ENCODE measurements around the gene CTSZ. TPM values are rescaled to one million over a fixed set of nuclear protein-coding genes. Genes with fewer than 3 reads are reported as not detected.

The CTSZ gene
- total and polyA plus RNA-seq, 2 experiments from 2014 or later, result 13.5 to 391 TPM

GRCh38 chr20:59010995-59011873 lies 4.2 kb upstream of the CTSZ start:
- peaks cover 6% of the 10 kb centered on the region for H3K79me2 ChIP-seq (ENCODE audit: insufficient read depth)
- H4K20me1 ChIP-seq (ENCODE audit: insufficient read depth), result no peaks in the 10 kb centered on the region
- H3K27me3 ChIP-seq (replicated peaks; ENCODE audit: insufficient read depth), result no peaks in the 10 kb centered on the region
- TF ChIP-seq EZH2 (IDR thresholded peaks at IDR 0.05; ENCODE audit: insufficient read depth, poor library complexity, severe bottlenecking) (no peak), EZH2phosphoT487 (IDR thresholded peaks at IDR 0.05; ENCODE audit: insufficient read depth, low read depth) (no peak)
- WGBS, 2 experiments (ENCODE audit: low coverage in 1 of 2, low lambda C conversion rate in 2 of 2, missing lambda C conversion rate in 2 of 2), result 40 to 46% methylated on average over 17 of the region's 17 CpGs
- H3K4me1 ChIP-seq (ENCODE audit: insufficient read depth), result peaks cover 26% of the 10 kb centered on the region
- peak overlapping the region; percentile 73 for H2AFZ ChIP-seq
- H3F3A ChIP-seq (ENCODE audit: insufficient read depth), result peaks cover 19% of the 10 kb centered on the region
- DNase-seq, result peak; percentile 91
- H3K9me2 ChIP-seq (ENCODE audit: insufficient read depth), result no peaks in the 10 kb centered on the region
- H3K9me3 ChIP-seq (ENCODE audit: low read depth), result no peaks in the 10 kb centered on the region
- no peak overlapping the region for H3K4me3 ChIP-seq
- in situ Hi-C loops (cut with MboI), result loop anchor here (25.0 kb wide), 1 partner anchor 774 kb away; the partner anchor contains the start of gene ANKRD60
- peak overlapping the region; percentile 59 for H3K4me2 ChIP-seq (ENCODE audit: unreplicated experiment)
- H3K27ac ChIP-seq, result peak overlapping the region; percentile 91
- H3K36me3 ChIP-seq (ENCODE audit: low read depth), result no peaks in the 10 kb centered on the region
- H3K9ac ChIP-seq, result peak overlapping the region; percentile 50

DNA sequence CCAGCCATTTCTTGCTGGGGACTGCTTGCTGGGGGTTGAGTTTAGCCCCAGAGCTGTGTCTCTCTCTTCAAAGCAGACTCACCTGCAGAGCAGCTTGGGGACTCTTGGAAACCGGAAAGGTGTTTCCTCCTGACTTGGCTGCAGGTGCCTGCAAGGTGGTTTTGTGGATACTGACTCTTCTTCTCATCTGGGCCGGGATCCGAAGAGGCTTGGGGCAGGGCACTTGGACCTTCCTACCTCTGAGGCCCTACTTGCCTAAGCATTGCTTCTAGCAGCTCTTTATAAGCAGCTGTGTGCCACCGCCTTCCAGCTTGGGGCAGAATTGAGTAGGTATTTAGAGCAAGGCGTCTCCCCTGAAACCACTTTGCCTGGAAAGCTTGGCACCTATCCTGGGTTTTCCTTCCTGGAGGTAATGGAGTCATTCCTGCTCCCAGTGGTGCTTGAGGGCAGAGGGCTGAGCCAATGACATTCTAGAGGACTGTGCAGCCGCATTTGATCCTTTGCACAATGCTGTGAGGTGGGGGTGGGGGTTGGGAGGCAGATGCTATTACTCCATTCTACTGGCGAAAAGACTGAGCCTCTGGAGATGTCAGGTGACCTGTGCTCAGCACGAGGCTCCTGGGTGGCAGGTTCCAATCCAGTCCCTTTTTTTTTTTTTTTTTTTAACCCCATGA lies 3.4 kb upstream of the CTSZ start:
- Histone ChIP-seq H3K9me2 (ENCODE audit: insufficient read depth) (no peaks in the 10 kb centered on the region), H3K27ac (peak overlapping the region; percentile 91), H3K9ac (peak overlapping the region; percentile 50), H4K20me1 (ENCODE audit: insufficient read depth) (no peaks in the 10 kb centered on the region), H3K4me3 (no peak overlapping the region), H3K27me3 (replicated peaks; ENCODE audit: insufficient read depth) (no peaks in the 10 kb centered on the region), H3K36me3 (ENCODE audit: low read depth) (no peaks in the 10 kb centered on the region), H3K4me1 (ENCODE audit: insufficient read depth) (peaks cover 33% of the 10 kb centered on the region), H3F3A (ENCODE audit: insufficient read depth) (peaks cover 19% of the 10 kb centered on the region), H2AFZ (peak overlapping the region; percentile 73), H3K4me2 (ENCODE audit: unreplicated experiment) (peak overlapping the region; percentile 59), H3K9me3 (ENCODE audit: low read depth) (no peaks in the 10 kb centered on the region), H3K79me2 (ENCODE audit: insufficient read depth) (peaks cover 14% of the 10 kb centered on the region)
- no peak for DNase-seq
- WGBS, 2 experiments (ENCODE audit: low coverage in 1 of 2, low lambda C conversion rate in 2 of 2, missing lambda C conversion rate in 2 of 2), result 85 to 87% methylated on average over 8 of the region's 8 CpGs
- TF ChIP-seq EZH2 (IDR thresholded peaks at IDR 0.05; ENCODE audit: insufficient read depth, poor library complexity, severe bottlenecking), result no peak
- in situ Hi-C loops (cut with MboI), result loop anchor here (25.0 kb wide), 1 partner anchor 773 kb away; the partner anchor contains the start of gene ANKRD60

DNA sequence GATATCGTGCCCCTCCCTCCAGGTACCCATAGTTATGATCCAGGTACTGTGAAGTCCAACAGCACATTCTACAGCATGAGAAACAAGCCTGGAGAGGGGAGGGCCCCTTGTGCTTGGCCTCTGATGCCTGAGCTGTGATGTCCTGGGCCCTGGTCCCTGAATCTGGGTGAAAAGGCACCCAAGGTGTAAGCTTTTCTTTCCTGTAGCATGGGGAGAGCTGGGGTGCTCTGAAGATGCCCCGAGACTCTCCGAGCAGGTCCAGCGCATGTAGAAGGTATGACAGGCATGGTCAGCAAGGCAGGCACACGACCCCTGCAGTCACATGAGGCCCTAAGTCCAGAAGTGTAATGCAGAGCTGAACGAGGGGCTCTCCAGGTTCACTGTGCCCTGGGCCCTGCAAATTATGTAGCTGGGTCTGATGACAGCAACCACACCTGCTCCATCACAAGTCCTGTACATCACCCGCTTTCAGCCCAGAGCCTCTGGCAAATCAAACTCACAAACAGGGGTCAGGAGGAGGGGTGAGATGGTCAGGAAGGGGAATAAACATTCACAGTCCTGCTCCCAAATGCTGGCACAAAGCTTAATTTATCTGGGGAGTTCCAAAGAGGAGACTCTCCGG lies 1.8 kb upstream of the CTSZ start:
- peaks cover 30% of the 10 kb centered on the region for H3K79me2 ChIP-seq (ENCODE audit: insufficient read depth)
- H3K27ac ChIP-seq, result no peak overlapping the region
- H4K20me1 ChIP-seq (ENCODE audit: insufficient read depth), result no peaks in the 10 kb centered on the region
- H3K9me3 ChIP-seq (ENCODE audit: low read depth), result no peaks in the 10 kb centered on the region
- in situ Hi-C loops (cut with MboI), result loop anchor here (25.0 kb wide), 1 partner anchor 772 kb away; the partner anchor contains the start of gene ANKRD60
- peaks cover 10% of the 10 kb centered on the region for H3F3A ChIP-seq (ENCODE audit: insufficient read depth)
- H3K4me1 ChIP-seq (ENCODE audit: insufficient read depth), result peaks cover 28% of the 10 kb centered on the region
- no peaks in the 10 kb centered on the region for H3K36me3 ChIP-seq (ENCODE audit: low read depth)
- no peak overlapping the region for H3K4me2 ChIP-seq (ENCODE audit: unreplicated experiment)
- no peak for TF ChIP-seq EZH2phosphoT487 (IDR thresholded peaks at IDR 0.05; ENCODE audit: insufficient read depth, low read depth)
- no peak for TF ChIP-seq EZH2 (IDR thresholded peaks at IDR 0.05; ENCODE audit: insufficient read depth, poor library complexity, severe bottlenecking)
- 87 to 91% methylated on average over 8 of the region's 8 CpGs for WGBS, 2 experiments (ENCODE audit: low coverage in 1 of 2, low lambda C conversion rate in 2 of 2, missing lambda C conversion rate in 2 of 2)
- no peak overlapping the region for H3K9ac ChIP-seq
- no peak overlapping the region for H2AFZ ChIP-seq
- no peak overlapping the region for H3K4me3 ChIP-seq
- no peaks in the 10 kb centered on the region for H3K9me2 ChIP-seq (ENCODE audit: insufficient read depth)
- H3K27me3 ChIP-seq (replicated peaks; ENCODE audit: insufficient read depth), result no peaks in the 10 kb centered on the region
- no peak for DNase-seq
